H9 (cell line): ENCODE data around the gene KRT2. TPM values are rescaled to one million over a fixed set of nuclear protein-coding genes. Genes with fewer than 3 reads are reported as not detected.

ENCODE experiments used
- DNase-seq: peaks from one replicate; pipeline ENCODE4 v3.0.0-alpha.2; 2017
- H2AFZ ChIP-seq: one replicate; pipeline ENCODE4 v1.6.1; 2013; ENCODE audit warnings: mild to moderate bottlenecking, low read length, control low read depth, moderate library complexity
- H2AK5ac ChIP-seq: 2 replicates; pipeline ENCODE4 v1.6.1; 2013; ENCODE audit warnings: low read length, control low read depth, mixed read lengths; ENCODE audit not compliant: insufficient read length
- H2BK120ac ChIP-seq: one replicate; pipeline ENCODE4 v1.6.1; 2013; ENCODE audit warnings: low read depth, mild to moderate bottlenecking, low read length, control low read depth, inconsistent platforms; ENCODE audit not compliant: poor library complexity, severe bottlenecking
- H2BK12ac ChIP-seq: 2 replicates; pipeline ENCODE4 v1.6.1; 2013; ENCODE audit warnings: low read length, control low read depth, mixed read lengths, low read depth; ENCODE audit not compliant: insufficient read length
- H2BK15ac ChIP-seq: 2 replicates; pipeline ENCODE4 v1.6.1; 2013; ENCODE audit warnings: low read depth, low read length, control low read depth
- H2BK20ac ChIP-seq: one replicate; pipeline ENCODE4 v1.6.1; 2013; ENCODE audit warnings: low read depth, mild to moderate bottlenecking, low read length, control low read depth, inconsistent platforms; ENCODE audit not compliant: poor library complexity, severe bottlenecking
- H2BK5ac ChIP-seq: 2 replicates; pipeline ENCODE4 v1.6.1; 2013; ENCODE audit warnings: low read length, control low read depth, mixed read lengths; ENCODE audit not compliant: insufficient read length
- H3K14ac ChIP-seq: 2 replicates; pipeline ENCODE4 v1.6.1; 2013; ENCODE audit warnings: low read length, control low read depth; ENCODE audit not compliant: insufficient read depth
- H3K18ac ChIP-seq: 2 replicates; pipeline ENCODE4 v1.6.1; 2013; ENCODE audit warnings: low read depth, mild to moderate bottlenecking, mixed read lengths, low read length, control low read depth; ENCODE audit not compliant: insufficient read length
- H3K23ac ChIP-seq: 2 replicates; pipeline ENCODE4 v1.6.1; 2013; ENCODE audit warnings: low read length, control low read depth, mixed read lengths, low read depth; ENCODE audit not compliant: insufficient read length
- H3K23me2 ChIP-seq: 2 replicates; pipeline ENCODE4 v1.6.1; 2013; ENCODE audit warnings: low read depth, mild to moderate bottlenecking, mixed read lengths, low read length, control low read depth; ENCODE audit not compliant: insufficient read length, poor library complexity, severe bottlenecking
- H3K27ac ChIP-seq: 2 replicates; pipeline ENCODE4 v1.5.1; 2013; ENCODE audit warnings: low read length, control low read depth, mixed read lengths, low read depth; ENCODE audit not compliant: insufficient read length
- H3K27me3 ChIP-seq: 2 replicates; pipeline ENCODE4 v1.6.1; 2013; ENCODE audit warnings: low read length, control low read depth, inconsistent platforms; ENCODE audit not compliant: insufficient read depth
- H3K4ac ChIP-seq: 2 replicates; pipeline ENCODE4 v1.6.1; 2013; ENCODE audit warnings: low read depth, mild to moderate bottlenecking, control low read depth, inconsistent platforms, low read length, moderate library complexity
- H3K4me1 ChIP-seq: 2 replicates; pipeline ENCODE4 v1.6.1; 2013; ENCODE audit warnings: low read length, control low read depth, inconsistent platforms; ENCODE audit not compliant: insufficient read depth
- H3K4me2 ChIP-seq: 2 replicates; pipeline ENCODE4 v1.6.1; 2013; ENCODE audit warnings: low read length, control low read depth, mixed read lengths; ENCODE audit not compliant: insufficient read length, insufficient read depth
- H3K56ac ChIP-seq: 2 replicates; pipeline ENCODE4 v1.6.1; 2013; ENCODE audit warnings: low read depth, mild to moderate bottlenecking, mixed read lengths, low read length, control low read depth; ENCODE audit not compliant: insufficient read length
- H3K79me1 ChIP-seq: 2 replicates; pipeline ENCODE4 v1.6.1; 2013; ENCODE audit warnings: low read depth, mild to moderate bottlenecking, moderate library complexity, low read length, control low read depth, inconsistent platforms; ENCODE audit not compliant: insufficient read depth, poor library complexity, severe bottlenecking
- H3K79me2 ChIP-seq: 2 replicates; pipeline ENCODE4 v1.6.1; 2013; ENCODE audit warnings: low read length, control low read depth, inconsistent platforms; ENCODE audit not compliant: insufficient read depth
- H3K9ac ChIP-seq: 2 replicates; pipeline ENCODE4 v1.6.1; 2013; ENCODE audit warnings: low read length, control low read depth, mixed read lengths; ENCODE audit not compliant: insufficient read length; ENCODE audit errors: extremely low read depth
- H3K9me3 ChIP-seq: one replicate; pipeline ENCODE4 v1.6.1; 2013; ENCODE audit warnings: low read depth, low read length, inconsistent platforms; ENCODE audit not compliant: control insufficient read depth
- H3T11ph ChIP-seq: one replicate; pipeline ENCODE4 v1.6.1; 2013; ENCODE audit warnings: mild to moderate bottlenecking, low read length, control low read depth, inconsistent platforms
- H4K20me1 ChIP-seq: one replicate; pipeline ENCODE4 v1.6.1; 2013; ENCODE audit not compliant: control insufficient read depth, insufficient read length, insufficient read depth
- H4K5ac ChIP-seq: 2 replicates; pipeline ENCODE4 v1.6.1; 2013; ENCODE audit warnings: low read depth, mild to moderate bottlenecking, mixed read lengths, low read length, control low read depth; ENCODE audit not compliant: insufficient read length
- H4K8ac ChIP-seq: replicated peaks from 2 replicates; pipeline ENCODE4 v1.6.1; 2013; ENCODE audit warnings: low read length, control low read depth, mixed read lengths, low read depth; ENCODE audit not compliant: insufficient read length
- H4K91ac ChIP-seq: 2 replicates; pipeline ENCODE4 v1.6.1; 2013; ENCODE audit warnings: low read depth, mild to moderate bottlenecking, moderate library complexity, mixed read lengths, low read length, control low read depth; ENCODE audit not compliant: insufficient read length
- H3K27ac Mint-ChIP-seq, 3 experiments: 2 replicates in 2 of 3; 3 replicates in 1 of 3; pipeline ENCODE4 v1.8.0; 2020 to 2021; ENCODE audit warnings: mixed read lengths in 3 of 3, mild to moderate bottlenecking in 1 of 3, moderate library complexity in 1 of 3
- H3K27me3 Mint-ChIP-seq: 2 replicates; pipeline ENCODE4 v1.8.0; 2021; ENCODE audit warnings: low read depth, mild to moderate bottlenecking, moderate library complexity, mixed read lengths
- H3K36me3 Mint-ChIP-seq, 3 experiments: 2 replicates in 2 of 3; 3 replicates in 1 of 3; pipeline ENCODE4 v1.8.0; 2020 to 2021; ENCODE audit warnings: low read depth in 3 of 3, mixed read lengths in 3 of 3; ENCODE audit not compliant: insufficient read depth in 1 of 3
- H3K4me1 Mint-ChIP-seq, 2 experiments: 2 replicates each; pipeline ENCODE4 v1.8.0; 2020; ENCODE audit warnings: mixed read lengths in 2 of 2
- H3K4me3 Mint-ChIP-seq, 2 experiments: 2 replicates in 1 of 2; 3 replicates in 1 of 2; pipeline ENCODE4 v1.8.0; 2020 to 2021; ENCODE audit warnings: mild to moderate bottlenecking in 2 of 2, mixed read lengths in 2 of 2, moderate library complexity in 1 of 2
- H3K9me3 Mint-ChIP-seq, 2 experiments: 2 replicates in 1 of 2; 3 replicates in 1 of 2; pipeline ENCODE4 v1.8.0; 2020; ENCODE audit warnings: mild to moderate bottlenecking in 2 of 2, mixed read lengths in 2 of 2, moderate library complexity in 1 of 2
- CTCF ChIP-seq: fragments of 200-600 bp; sonication (generic); conservative IDR thresholded peaks from 3 replicates; pipeline ENCODE4 v1.8.0; 2021; ENCODE audit warnings: antibody characterized with exemption, mild to moderate bottlenecking
- WGBS: extraction: QIAGEN DNeasy Blood & Tissue Kit; methylation state at CpG from one replicate; pipeline ENCODE4 v1.1.7; 2013; ENCODE audit warnings: missing lambda C conversion rate, low lambda C conversion rate, mixed read lengths; ENCODE audit not compliant: insufficient read length; ENCODE audit errors: extremely low coverage; 5-methylcytosine and 5-hydroxymethylcytosine counted together
- total RNA-seq: library from RNA; stranded (reverse); gene quantifications from 2 replicates; pipeline ENCODE4 v1.2.1, GENCODE V29; 2021

KRT2 gene
- total RNA-seq, 1 experiment from 2014 or later: not detected

- Histone ChIP-seq H2BK5ac (no peak overlapping the region), H2AK5ac (no peak overlapping the region), H2BK120ac (no peak overlapping the region), H2BK12ac (no peak overlapping the region), H4K8ac (no peak overlapping the region), H3K23ac (no peak overlapping the region), H3T11ph (no peak overlapping the region), H3K18ac (no peak overlapping the region), H3K79me1 (no peaks in the 10 kb centered on the region), H3K23me2 (no peaks in the 10 kb centered on the region), H4K5ac (no peak overlapping the region), H2AFZ (no peak overlapping the region), H3K9me3 (no peaks in the 10 kb centered on the region), H3K4me1 (no peaks in the 10 kb centered on the region), H3K79me2 (no peaks in the 10 kb centered on the region), H3K56ac (no peak overlapping the region), H4K20me1 (no peaks in the 10 kb centered on the region), H3K14ac (no peak overlapping the region), H3K4ac (no peak overlapping the region), H3K27ac (no peak overlapping the region), H3K4me2 (no peak overlapping the region), H3K27me3 (no peaks in the 10 kb centered on the region), H2BK20ac (no peak overlapping the region), H2BK15ac (no peak overlapping the region), H3K9ac (no peak overlapping the region), H4K91ac (no peak overlapping the region)
- no peak for TF ChIP-seq CTCF
- H3K4me1 Mint-ChIP-seq: no peaks in the 10 kb centered on the region; a peak in 1 of 4 replicates
- no peak overlapping the region for H3K4me3 Mint-ChIP-seq
- H3K27ac Mint-ChIP-seq: no peak overlapping the region
- DNase-seq: no peak
- no CpG with 5 or more reads among the region's 3 CpGs for WGBS
- H3K27me3 Mint-ChIP-seq: peaks cover 18% of the 10 kb centered on the region
- no peaks in the 10 kb centered on the region for H3K36me3 Mint-ChIP-seq
- no peaks in the 10 kb centered on the region for H3K9me3 Mint-ChIP-seq
Measured at GRCh38 chr12:52670961-52671360, 18.9 kb upstream of the KRT2 start.
